Breast epithelium (tissue), 3 donors: ENCODE results near the gene SGCA.

Experiments
- CTCF ChIP-seq, 3 donors: fragments of 450-650 bp; IDR thresholded peaks; one replicate each; pipeline ENCODE4 v1.5.1; 2016 to 2017; ENCODE audit warnings: antibody characterized with exemption in 3 of 3, mild to moderate bottlenecking in 3 of 3, moderate library complexity in 3 of 3
- POLR2A ChIP-seq: fragments of 450-650 bp; IDR thresholded peaks from one replicate; pipeline ENCODE4 v1.6.1; 2016; ENCODE audit warnings: antibody characterized with exemption, mild to moderate bottlenecking, moderate library complexity
- POLR2AphosphoS5 ChIP-seq, 3 donors: sonication (generic); formaldehyde crosslinking; IDR thresholded peaks; one replicate each; pipeline ENCODE4 v1.6.1; 2017; ENCODE audit warnings: antibody characterized with exemption in 3 of 3

- TF ChIP-seq POLR2AphosphoS5 (IDR thresholded peaks at IDR 0.05) (no peak), CTCF (IDR thresholded peaks at IDR 0.05) (no peak), POLR2A (no peak)
Observed at GRCh38 chr17:50141745-50142110, 24.1 kb upstream of the SGCA start.
